Loucy (cell line): ENCODE measurements around the gene SLC17A7.

Experiments used
- CTCF ChIP-seq: fragments of 200-600 bp; sonication (generic); conservative IDR thresholded peaks from 2 replicates; pipeline ENCODE4 v1.5.1; 2014; ENCODE audit warnings: mild to moderate bottlenecking, antibody characterized with exemption, low read length
- EZH2phosphoT487 ChIP-seq: fragments of 200-600 bp; IDR thresholded peaks from 2 replicates; pipeline ENCODE4 v1.6.1; 2018; ENCODE audit warnings: antibody characterized with exemption, mild to moderate bottlenecking, moderate library complexity, borderline replicate concordance

GRCh38 chr19:49421878-49422202 lies 19.5 kb downstream of the SLC17A7 start:
- TF ChIP-seq CTCF = no peak
- no peak for TF ChIP-seq EZH2phosphoT487
